Measurements from ENCODE around the gene ATP6V0B. TPM values are rescaled to one million over a fixed set of nuclear protein-coding genes. Genes with fewer than 3 reads are reported as not detected.

Gene ATP6V0B
- total and polyA plus RNA-seq, 2 of the 4 experiments (the other 2 are of a cell fraction): 72.1 to 169 TPM

- BruUV-seq (replicated peaks): no TSS peak
- no peak overlapping the region for H3K27ac ChIP-seq (ENCODE audit: insufficient read depth, low read length)
- no peak overlapping the region for H3K4ac ChIP-seq (ENCODE audit: low read depth, low read length)
- no peak overlapping the region for H3K18ac ChIP-seq (ENCODE audit: low read depth, low read length)
- no peak overlapping the region for H3K56ac ChIP-seq (ENCODE audit: extremely low read depth, insufficient read depth, low read length)
- no peak overlapping the region for H3K9ac ChIP-seq (ENCODE audit: low read depth, low read length)
- 0 out of 2 replicates have a peak, but pooled peaks cover 12% of the 10 kb centered on the region for H3K9me1 ChIP-seq (ENCODE audit: insufficient read depth, low read length)
- H3K27me3 ChIP-seq (ENCODE audit: control insufficient read depth, insufficient read depth, low read length): no peaks in the 10 kb centered on the region
- WGBS, 2 experiments (ENCODE audit: extremely low coverage in 2 of 2, insufficient read length in 1 of 2): no CpG with 5 or more reads among the region's 3 CpGs
- H3K14ac ChIP-seq (replicated peaks; ENCODE audit: low read depth, low read length): no peak overlapping the region
- H2BK120ac ChIP-seq (ENCODE audit: low read depth, low read length): no peak overlapping the region
- no peak overlapping the region for H3K4me3 ChIP-seq (ENCODE audit: insufficient read depth, low read depth, low read length)
- H2BK20ac ChIP-seq (ENCODE audit: low read depth, low read length): no peak overlapping the region
- TF ChIP-seq CHD1 (IDR thresholded peaks at IDR 0.05; ENCODE audit: low read depth, low read length) (no peak), NFE2L2 (IDR thresholded peaks at IDR 0.05; ENCODE audit: low read depth, low read length) (no peak), CTCF (conservative IDR thresholded peaks at IDR 0.05; ENCODE audit: low read depth, low read length) (no peak), USF2 (IDR thresholded peaks at IDR 0.05; ENCODE audit: low read depth, low read length) (no peak), MAZ (IDR thresholded peaks at IDR 0.05; ENCODE audit: borderline replicate concordance, low read depth, low read length) (no peak), BHLHE40 (IDR thresholded peaks at IDR 0.05; ENCODE audit: low read depth, low read length) (no peak), MXI1 (IDR thresholded peaks at IDR 0.05; ENCODE audit: borderline replicate concordance, low read depth, low read length) (no peak), ELK1 (IDR thresholded peaks at IDR 0.05; ENCODE audit: borderline replicate concordance, low read depth, low read length) (no peak), RFX5 (IDR thresholded peaks at IDR 0.05; ENCODE audit: low read depth, low read length) (no peak), RAD21 (IDR thresholded peaks at IDR 0.05; ENCODE audit: low read length) (no peak), FOS (IDR thresholded peaks at IDR 0.05; ENCODE audit: low read depth, low read length) (no peak), CEBPB (IDR thresholded peaks at IDR 0.05; ENCODE audit: low read depth, low read length) (no peak), RCOR1 (IDR thresholded peaks at IDR 0.05; ENCODE audit: insufficient replicate concordance, low read length) (no peak)
- no peak overlapping the region for H3K4me2 ChIP-seq (ENCODE audit: low read depth, low read length)
- peaks cover 0 to 14% of the 10 kb centered on the region in 2 experiments; a peak in 2 of 4 replicates for H3K79me1 ChIP-seq (ENCODE audit: low read depth in 1 of 2, low read length in 2 of 2)
- H2BK5ac ChIP-seq (ENCODE audit: low read depth, low read length, poor library complexity, severe bottlenecking): no peak overlapping the region
- no peak overlapping the region for H2AFZ ChIP-seq (replicated peaks; ENCODE audit: low read length, poor library complexity)
- no peaks in the 10 kb centered on the region for H3K9me3 ChIP-seq (ENCODE audit: control insufficient read depth, insufficient read depth, low read length)
- intact Hi-C loops (cut with micrococcal nuclease) (no loop called here), in situ Hi-C loops (cut with MboI; ENCODE audit: low sequenced_read_pairs) (no loop called here), dilution Hi-C loops (cut with HindIII; ENCODE audit: low sequenced_read_pairs, unreplicated experiment) (no loop called here)
- no peak overlapping the region for H2AK5ac ChIP-seq (ENCODE audit: low read depth, low read length)
- POLR2A ChIA-PET (ENCODE audit: unreplicated experiment): no interaction called here
- ATAC-seq (ENCODE audit: low read depth) (no peak), DNase-seq (no peak)
- no peak overlapping the region for H2BK15ac ChIP-seq (ENCODE audit: low read depth, low read length)
- no peak overlapping the region for H3K23ac ChIP-seq (ENCODE audit: low read depth, low read length)
- H2AK9ac ChIP-seq (replicated peaks; ENCODE audit: low read depth, low read length, poor library complexity): peak overlapping the region; percentile 5
- H4K5ac ChIP-seq (ENCODE audit: low read depth, low read length): no peak overlapping the region
- peaks cover 10% of the 10 kb centered on the region for H3K4me1 ChIP-seq (ENCODE audit: control insufficient read depth, insufficient read depth, low read length)
- H4K8ac ChIP-seq (ENCODE audit: low read depth in 2 of 2, low read length in 2 of 2): no peak overlapping the region
- CTCF ChIA-PET: no interaction called here
- no peak overlapping the region for H4K91ac ChIP-seq (ENCODE audit: insufficient read depth, low read depth, low read length)
- no peaks in the 10 kb centered on the region; the same call in 1 of the 2 replicates for H4K20me1 ChIP-seq (ENCODE audit: insufficient read depth, low read length)
- H3K36me3 ChIP-seq (ENCODE audit: control insufficient read depth, insufficient read depth, low read length): peaks cover 18% of the 10 kb centered on the region; the same call in 1 of the 2 replicates
These were observed 51.1 kb downstream of the ATP6V0B start for GRCh38 chr1:44025816-44026215.

Measured in IMR-90 (cell line).